Loucy (cell line): ENCODE data around the gene FSTL4.

Source experiments
- H2AFZ ChIP-seq: fragments of 200-600 bp; sonication (generic); 2 replicates; pipeline ENCODE4 v1.6.0; 2016; ENCODE audit warnings: antibody characterized with exemption, mild to moderate bottlenecking, low read length, moderate library complexity
- H3F3A ChIP-seq: fragments of 200-600 bp; 2 replicates; pipeline ENCODE4 v1.6.0; 2016; ENCODE audit warnings: antibody characterized with exemption, low read depth, mild to moderate bottlenecking
- H3K27me3 ChIP-seq: fragments of 200-600 bp; sonication (generic); 2 replicates; pipeline ENCODE4 v1.6.1; 2014; ENCODE audit warnings: low read length, mild to moderate bottlenecking; ENCODE audit not compliant: insufficient read depth, poor library complexity, severe bottlenecking
- H3K36me3 ChIP-seq: fragments of 200-600 bp; sonication (generic); 2 replicates; pipeline ENCODE4 v1.6.1; 2016; ENCODE audit warnings: low read length; ENCODE audit not compliant: insufficient read depth
- H3K4me1 ChIP-seq: fragments of 200-600 bp; sonication (generic); 2 replicates; pipeline ENCODE4 v1.5.1; 2014; ENCODE audit warnings: low read length, mild to moderate bottlenecking; ENCODE audit not compliant: insufficient read depth, poor library complexity, severe bottlenecking
- H3K4me2 ChIP-seq: fragments of 200-600 bp; sonication (generic); 2 replicates; pipeline ENCODE4 v1.6.0; 2014; ENCODE audit warnings: antibody characterized with exemption, low read length, low read depth, mild to moderate bottlenecking; ENCODE audit not compliant: poor library complexity, severe bottlenecking
- H3K4me3 ChIP-seq: fragments of 200-600 bp; sonication (generic); 2 replicates; pipeline ENCODE4 v1.5.1; 2014; ENCODE audit warnings: low read length, mild to moderate bottlenecking, mixed read lengths; ENCODE audit not compliant: poor library complexity, severe bottlenecking
- H3K79me2 ChIP-seq: fragments of 200-600 bp; sonication (generic); 2 replicates; pipeline ENCODE4 v1.6.1; 2014; ENCODE audit warnings: low read length; ENCODE audit not compliant: insufficient read depth
- H3K9ac ChIP-seq: fragments of 200-600 bp; sonication (generic); 2 replicates; pipeline ENCODE4 v1.6.0; 2014; ENCODE audit warnings: mild to moderate bottlenecking, low read depth, low read length, moderate library complexity; ENCODE audit not compliant: poor library complexity, severe bottlenecking
- H3K9me2 ChIP-seq: fragments of 200-600 bp; sonication (generic); replicated peaks from 2 replicates; pipeline ENCODE4 v1.6.1; 2016; ENCODE audit warnings: low read depth, low read length, mixed read lengths
- H3K9me3 ChIP-seq: fragments of 200-600 bp; sonication (generic); 2 replicates; pipeline ENCODE4 v1.6.1; 2014; ENCODE audit warnings: mild to moderate bottlenecking, antibody characterized with exemption, low read length, low read depth; ENCODE audit not compliant: insufficient read depth
- H4K20me1 ChIP-seq: fragments of 200-600 bp; sonication (generic); 2 replicates; pipeline ENCODE4 v1.6.0; 2014; ENCODE audit warnings: antibody characterized with exemption, low read length, mild to moderate bottlenecking; ENCODE audit not compliant: insufficient read depth, poor library complexity, severe bottlenecking
- CTCF ChIP-seq: fragments of 200-600 bp; sonication (generic); conservative IDR thresholded peaks from 2 replicates; pipeline ENCODE4 v1.5.1; 2014; ENCODE audit warnings: mild to moderate bottlenecking, antibody characterized with exemption, low read length
- EZH2phosphoT487 ChIP-seq: fragments of 200-600 bp; IDR thresholded peaks from 2 replicates; pipeline ENCODE4 v1.6.1; 2018; ENCODE audit warnings: antibody characterized with exemption, mild to moderate bottlenecking, moderate library complexity, borderline replicate concordance

FSTL4 gene

GRCh38 chr5:133222979-133223378, 389.4 kb downstream of the FSTL4 start:
- no peaks in the 10 kb centered on the region for H3K36me3 ChIP-seq
- no peak overlapping the region for H3K4me2 ChIP-seq

GRCh38 chr5:133222521-133222920, 389.8 kb downstream of the FSTL4 start:
- H4K20me1 ChIP-seq = no peaks in the 10 kb centered on the region
- H3K4me3 ChIP-seq = no peak overlapping the region
- TF ChIP-seq CTCF = no peak
- no peak for TF ChIP-seq EZH2phosphoT487
- H3K36me3 ChIP-seq = no peaks in the 10 kb centered on the region
- no peak overlapping the region for H3K4me2 ChIP-seq
- no peaks in the 10 kb centered on the region for H3K27me3 ChIP-seq
- H3F3A ChIP-seq = no peaks in the 10 kb centered on the region
- H3K9me2 ChIP-seq = no peaks in the 10 kb centered on the region
- H3K79me2 ChIP-seq = no peaks in the 10 kb centered on the region
- no peak overlapping the region for H2AFZ ChIP-seq
- no peaks in the 10 kb centered on the region for H3K9me3 ChIP-seq
- H3K4me1 ChIP-seq = no peaks in the 10 kb centered on the region
- no peak overlapping the region for H3K9ac ChIP-seq

More at GRCh38 chr5:133222979-133223378, 389.4 kb downstream of the FSTL4 start:
- no peaks in the 10 kb centered on the region for H3F3A ChIP-seq
- H3K4me3 ChIP-seq = no peak overlapping the region
- H3K9me3 ChIP-seq = no peaks in the 10 kb centered on the region
- no peaks in the 10 kb centered on the region for H3K9me2 ChIP-seq
- H2AFZ ChIP-seq = no peak overlapping the region
- H3K79me2 ChIP-seq = no peaks in the 10 kb centered on the region
- H4K20me1 ChIP-seq = no peaks in the 10 kb centered on the region
- no peaks in the 10 kb centered on the region for H3K4me1 ChIP-seq
- H3K9ac ChIP-seq = no peak overlapping the region
- H3K27me3 ChIP-seq = no peaks in the 10 kb centered on the region
- TF ChIP-seq EZH2phosphoT487 (no peak), CTCF (no peak)

GRCh38 chr5:133222040-133222439, 390.3 kb downstream of the FSTL4 start:
- H3K4me3 ChIP-seq = no peak overlapping the region
- H2AFZ ChIP-seq = no peak overlapping the region
- H3K79me2 ChIP-seq = no peaks in the 10 kb centered on the region
- no peak for TF ChIP-seq EZH2phosphoT487
- no peak for TF ChIP-seq CTCF
- no peaks in the 10 kb centered on the region for H3F3A ChIP-seq
- no peaks in the 10 kb centered on the region for H4K20me1 ChIP-seq
- H3K9ac ChIP-seq = no peak overlapping the region
- H3K4me1 ChIP-seq = no peaks in the 10 kb centered on the region
- H3K9me2 ChIP-seq = no peaks in the 10 kb centered on the region
- H3K9me3 ChIP-seq = no peaks in the 10 kb centered on the region
- no peaks in the 10 kb centered on the region for H3K27me3 ChIP-seq
- H3K36me3 ChIP-seq = no peaks in the 10 kb centered on the region
- no peak overlapping the region for H3K4me2 ChIP-seq
